IPS-NIHi7 (cell line): Measurements from ENCODE around the gene PAX3.
A peak's percentile ranks its signal among the peaks of the same experiment; 100 is the strongest.
"Not testable (repeated sequence)": the region's sequence is repeated elsewhere in the genome, so short reads cannot be mapped to it uniquely, and the experiment has no call there.

Experiments
- DNase-seq: peaks from one replicate; pipeline ENCODE4 v3.0.0; 2012; ENCODE audit warnings: mixed read lengths; ENCODE audit errors: extremely low spot score

The PAX3 gene

DNA sequence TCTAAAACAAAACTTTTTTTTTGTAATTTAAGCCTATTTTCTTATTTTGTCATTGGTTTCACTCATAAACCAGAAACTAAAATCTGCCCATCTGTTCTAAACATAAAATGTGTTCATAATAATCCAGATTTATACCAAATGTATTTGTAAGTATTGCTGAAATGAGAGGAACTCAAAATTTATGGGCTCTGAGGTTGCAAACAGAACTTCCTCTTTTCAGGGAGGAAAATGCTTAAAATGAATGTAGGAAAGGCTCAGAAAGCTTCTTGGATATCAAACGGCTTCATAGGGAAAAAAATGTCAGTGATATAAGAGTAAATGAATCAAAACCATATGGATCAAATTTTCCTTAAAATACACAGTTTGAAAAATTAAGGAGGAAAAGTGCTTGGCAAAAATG lies 83.9 kb downstream of the PAX3 start:
- no peak for DNase-seq

DNA sequence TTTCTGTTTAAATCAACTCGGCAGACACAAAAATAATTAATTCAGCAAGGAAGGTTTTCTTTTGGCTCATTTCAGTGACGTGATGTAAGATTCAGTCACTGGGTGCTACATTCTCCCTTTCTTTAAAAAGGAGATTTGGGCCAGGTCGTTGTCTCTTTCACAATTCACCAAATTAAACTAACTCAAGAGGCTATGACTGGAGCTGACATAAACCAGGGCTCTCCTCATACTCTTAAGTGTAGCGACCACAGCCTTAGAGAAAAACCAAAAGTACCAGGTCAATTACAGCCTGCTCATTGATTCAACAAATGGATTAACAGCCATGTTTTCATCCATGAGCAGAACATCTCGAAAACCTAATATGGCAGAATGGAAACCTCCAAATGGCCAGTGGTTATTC lies 85.7 kb downstream of the PAX3 start:
- DNase-seq, result no peak

DNA sequence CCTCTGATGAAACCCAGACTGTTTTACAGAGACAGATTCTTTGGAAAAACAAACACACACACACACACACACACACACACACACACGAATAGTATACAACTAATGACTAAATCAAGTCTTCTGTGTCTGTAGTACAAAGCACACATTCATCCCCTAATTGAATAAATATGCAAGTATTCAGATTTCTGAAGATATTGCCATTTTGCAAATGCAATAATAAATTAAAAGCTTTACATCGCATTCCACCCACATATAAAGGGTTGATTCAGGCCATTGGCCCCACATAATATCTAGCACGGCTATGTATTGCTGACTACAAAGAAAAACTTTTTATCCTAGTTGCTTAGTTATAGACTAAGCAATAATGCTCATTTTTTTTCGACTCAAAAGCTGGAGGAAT lies 86.2 kb downstream of the PAX3 start:
- DNase-seq, result no peak

DNA sequence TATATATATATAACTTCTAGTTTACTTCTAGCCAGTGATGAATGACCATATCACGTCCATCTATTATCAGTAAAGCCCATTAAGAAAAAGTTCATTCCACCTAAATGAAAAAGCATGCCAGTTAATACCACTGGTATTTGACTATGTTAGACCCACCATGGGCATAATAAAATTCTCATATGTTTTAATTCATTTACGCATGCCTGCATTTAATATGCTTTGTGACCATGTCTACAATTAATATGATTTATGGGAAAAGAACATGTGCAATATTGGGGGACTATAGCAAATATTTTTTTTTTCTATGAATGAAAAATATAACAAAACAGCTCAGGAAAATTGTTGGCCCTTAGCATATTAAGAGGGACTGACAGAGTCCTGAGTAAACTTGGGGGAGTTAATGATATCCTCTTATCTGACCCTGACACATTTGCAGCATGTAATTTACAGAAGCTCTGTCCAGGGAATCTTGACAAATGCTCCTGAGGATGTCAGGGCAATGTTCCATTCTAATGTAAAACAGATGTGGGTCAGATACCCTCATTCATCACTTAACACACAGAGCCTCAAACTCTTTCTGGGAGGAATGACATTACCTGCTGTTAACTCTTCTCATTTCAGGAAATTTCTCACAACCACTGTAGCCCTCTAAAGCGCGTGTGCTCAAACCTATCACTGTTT lies 90.6 kb downstream of the PAX3 start:
- no peak for DNase-seq

DNA sequence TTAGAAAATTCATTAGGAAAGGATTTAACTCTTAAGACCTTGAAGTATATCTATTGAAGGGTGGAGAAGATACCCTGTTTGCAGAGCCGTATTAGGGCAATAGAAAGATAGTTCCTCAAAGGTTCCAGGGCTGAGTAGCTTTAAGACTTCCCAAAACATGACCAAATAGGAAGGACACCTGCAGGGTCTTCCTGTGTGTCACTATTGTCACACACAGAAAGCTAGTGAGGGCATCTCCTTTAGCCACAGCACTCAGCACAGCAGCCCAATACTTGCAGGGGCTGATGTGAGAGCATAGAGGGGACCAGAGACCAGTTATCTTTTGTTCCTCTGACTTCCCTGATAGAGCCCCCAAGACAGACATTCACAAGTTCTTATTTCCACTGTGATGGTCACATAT lies 93.7 kb downstream of the PAX3 start:
- no peak for DNase-seq

DNA sequence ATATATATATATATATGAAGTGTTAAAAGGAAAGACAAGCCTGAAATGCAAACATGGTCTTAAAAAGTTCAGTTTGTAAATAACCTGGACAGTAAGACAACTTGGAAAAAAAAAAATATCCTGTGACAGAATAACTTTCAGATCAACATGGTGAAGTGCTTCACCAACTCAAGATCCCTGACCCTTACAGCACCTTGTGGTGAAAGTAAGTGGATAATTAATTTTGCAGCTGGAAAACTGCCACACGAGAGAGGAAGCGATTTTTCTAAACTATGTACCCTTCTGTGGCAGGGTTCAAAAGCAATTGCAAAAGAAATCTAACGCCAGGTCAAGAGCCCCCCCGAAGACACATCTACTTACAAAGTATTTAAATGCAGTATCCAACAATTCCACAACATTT lies 95.8 kb downstream of the PAX3 start:
- DNase-seq, result no peak

DNA sequence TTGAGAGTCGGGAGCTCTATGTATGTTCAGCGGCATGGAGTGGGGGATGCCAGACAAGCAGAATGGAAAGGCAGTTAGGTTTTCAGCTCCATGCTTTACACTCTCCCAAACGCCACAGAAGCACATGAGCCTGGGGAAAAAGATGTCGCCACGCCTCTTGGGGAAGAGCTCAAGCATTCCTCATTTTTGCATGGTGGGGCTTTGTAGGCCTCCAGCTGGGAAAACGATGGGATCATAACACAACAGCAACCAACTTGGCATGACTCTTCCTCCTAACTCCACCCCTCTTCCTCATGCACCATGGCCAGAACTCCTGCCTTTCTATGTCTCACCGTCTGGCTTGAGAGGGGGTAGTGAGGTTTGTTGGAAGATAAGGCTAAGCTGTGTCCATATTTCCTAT lies 102.6 kb downstream of the PAX3 start:
- no peak for DNase-seq

DNA sequence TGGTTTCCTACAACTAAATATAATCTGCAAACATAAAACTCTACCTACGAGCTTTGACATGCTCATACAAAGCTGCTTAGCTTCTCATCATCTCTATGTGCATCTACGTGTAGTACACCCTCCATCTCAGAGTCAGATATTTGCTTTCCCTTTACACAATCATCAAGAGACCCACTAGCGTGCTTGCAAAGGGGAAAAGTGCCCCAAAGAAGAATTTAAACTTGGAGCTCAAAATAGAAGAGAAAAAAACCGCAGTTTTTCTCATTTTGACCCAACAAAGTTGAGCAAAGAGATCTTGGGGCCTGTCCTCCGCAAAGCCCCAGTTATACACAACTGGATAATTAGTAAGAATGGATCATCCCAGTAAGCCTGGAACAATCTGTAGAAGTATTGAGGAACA lies 104.1 kb downstream of the PAX3 start:
- DNase-seq, result no peak

DNA sequence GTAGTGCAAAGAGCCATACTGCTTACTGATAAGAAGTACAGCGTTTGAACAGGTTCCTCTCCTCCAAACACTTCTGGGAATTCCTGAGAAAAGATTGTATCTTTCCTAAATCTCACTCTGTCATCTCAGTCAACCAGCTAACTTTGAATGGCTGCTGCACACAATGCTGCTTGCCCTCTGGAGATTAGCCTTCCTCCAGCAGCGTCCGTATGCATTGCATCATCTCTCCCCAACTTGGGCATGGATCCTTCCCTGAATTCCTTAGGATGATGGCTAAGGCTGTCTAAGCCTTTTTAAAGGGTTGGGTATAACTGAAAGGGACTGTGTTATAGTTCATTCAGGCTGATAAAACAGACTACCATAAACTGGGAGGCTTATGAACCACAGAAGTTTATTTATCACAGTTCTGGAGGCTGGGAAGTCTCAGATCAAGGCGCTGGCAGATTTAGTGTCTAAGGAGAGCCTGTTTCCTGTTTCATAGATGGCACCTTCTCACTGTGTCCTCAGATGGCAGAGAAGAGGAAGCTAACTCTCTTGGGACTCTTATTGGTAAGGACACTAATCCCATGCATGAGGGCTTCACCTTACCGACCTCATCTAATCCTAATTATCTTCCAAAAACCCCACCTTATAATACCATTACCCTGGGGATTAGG lies 105.3 kb downstream of the PAX3 start:
- no peak for DNase-seq

DNA sequence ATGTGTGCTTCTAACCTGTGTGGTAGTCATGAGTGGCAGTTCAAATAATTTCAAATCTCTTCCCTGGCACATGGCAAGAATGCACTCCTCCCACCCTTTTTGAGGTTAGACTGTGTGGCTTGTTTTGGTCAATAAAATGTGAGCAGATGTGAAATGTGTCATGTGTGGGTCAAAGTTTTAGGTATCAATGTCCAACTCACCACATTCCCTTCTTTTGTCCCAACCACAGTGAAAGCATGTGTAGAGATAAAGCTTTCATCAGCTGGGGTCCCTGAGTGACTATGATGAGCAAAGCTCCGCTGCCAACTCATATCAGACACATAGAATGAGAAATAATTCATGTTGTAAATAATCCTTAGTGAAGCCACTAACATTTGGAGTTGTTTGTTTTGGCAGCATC lies 118.2 kb downstream of the PAX3 start:
- no peak for DNase-seq

DNA sequence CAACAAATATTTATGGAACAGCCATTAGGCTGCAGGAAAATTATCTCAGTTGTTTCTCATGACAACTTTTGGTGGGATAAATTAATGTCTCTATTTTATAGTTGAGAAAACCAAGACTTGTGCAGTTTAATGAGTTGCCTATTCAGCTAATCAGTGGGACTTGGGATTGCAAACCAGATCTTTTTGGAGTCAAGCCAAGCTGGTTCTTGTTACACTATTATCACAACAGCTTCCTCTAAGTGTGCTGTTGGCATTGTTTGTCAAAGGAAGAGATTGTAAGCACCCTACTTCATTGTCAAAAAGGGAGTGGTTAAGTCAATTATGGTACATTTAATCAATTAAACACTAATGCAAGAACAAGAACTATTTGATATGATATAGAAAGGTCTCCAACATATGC lies 119.2 kb downstream of the PAX3 start:
- no peak for DNase-seq

DNA sequence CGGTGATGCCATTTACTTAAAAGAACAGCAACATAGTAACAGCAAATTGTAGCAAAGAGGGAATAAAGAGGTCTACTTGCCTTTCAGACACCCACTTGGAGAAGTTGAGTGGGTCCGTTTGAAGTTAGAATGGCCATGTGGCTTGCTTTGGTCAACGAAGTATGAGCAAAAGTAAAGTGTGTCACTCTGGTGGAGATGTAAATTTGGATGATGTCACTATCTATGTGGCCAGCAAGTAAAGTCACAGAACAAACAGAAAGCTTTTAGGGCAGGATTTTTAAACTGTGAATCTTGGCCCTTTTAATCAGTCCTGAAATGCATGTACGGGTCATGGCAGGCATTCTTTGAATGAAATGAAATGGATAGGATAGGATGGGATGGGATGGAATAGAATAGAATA lies 120.3 kb downstream of the PAX3 start:
- no peak for DNase-seq

DNA sequence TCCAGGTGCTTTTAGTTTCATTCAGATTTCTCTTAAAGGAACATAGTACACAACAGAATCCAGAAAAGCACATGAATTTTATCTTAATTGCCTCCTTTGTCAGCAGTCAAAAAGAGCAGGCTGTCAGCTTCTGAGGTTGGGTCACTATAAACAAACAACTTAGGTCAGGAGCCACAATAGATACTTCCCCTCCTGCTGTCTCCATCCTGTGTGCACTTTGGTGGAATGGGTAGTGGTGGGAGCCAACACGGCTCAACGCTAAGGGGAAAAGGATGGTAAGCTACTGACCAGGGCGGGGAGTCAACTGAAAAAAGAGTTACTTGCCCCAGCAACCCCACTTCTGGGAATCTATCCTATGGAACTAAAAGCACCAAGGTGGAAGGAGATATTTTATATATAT lies 121.9 kb downstream of the PAX3 start:
- DNase-seq, result peak; percentile 30

DNA sequence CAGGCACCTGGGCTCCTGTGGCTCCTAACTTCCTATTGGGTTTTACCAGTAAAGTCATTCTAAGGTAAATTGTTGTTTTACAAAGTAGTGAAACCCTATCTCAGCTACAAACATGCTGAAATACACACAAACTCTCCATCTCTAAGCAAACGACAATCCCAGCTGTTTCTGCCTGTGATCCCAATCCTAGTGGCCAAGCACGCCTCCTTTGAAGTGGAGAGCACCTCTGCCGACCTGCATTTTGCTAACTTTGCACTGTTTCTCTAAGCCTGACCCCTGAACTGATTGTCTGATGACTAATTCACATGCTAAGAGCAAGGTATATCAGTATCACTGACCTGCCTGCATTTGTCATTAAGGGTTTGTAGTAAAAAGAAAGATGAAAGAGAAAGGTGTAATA lies 124.3 kb downstream of the PAX3 start:
- DNase-seq, result peak; percentile 42

DNA sequence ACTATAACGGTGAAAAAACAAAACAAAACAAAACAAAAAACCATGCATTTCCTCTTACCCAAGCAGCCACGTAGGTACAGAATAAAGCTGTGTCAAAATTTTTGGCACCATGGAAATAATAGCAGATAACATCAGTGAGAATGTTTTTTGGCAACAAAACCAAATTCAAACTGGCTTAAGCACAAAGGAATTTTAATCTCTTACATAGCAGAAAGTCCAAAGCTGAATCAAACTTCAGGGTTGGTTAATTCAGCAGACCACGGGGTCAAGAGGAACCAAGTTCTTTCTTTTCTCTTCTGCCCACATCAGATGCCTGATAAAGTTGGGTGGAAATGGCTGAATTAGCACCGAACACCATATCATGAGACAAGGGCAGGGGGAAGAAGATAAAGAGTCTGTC lies 129.5 kb downstream of the PAX3 start:
- no peak for DNase-seq

DNA sequence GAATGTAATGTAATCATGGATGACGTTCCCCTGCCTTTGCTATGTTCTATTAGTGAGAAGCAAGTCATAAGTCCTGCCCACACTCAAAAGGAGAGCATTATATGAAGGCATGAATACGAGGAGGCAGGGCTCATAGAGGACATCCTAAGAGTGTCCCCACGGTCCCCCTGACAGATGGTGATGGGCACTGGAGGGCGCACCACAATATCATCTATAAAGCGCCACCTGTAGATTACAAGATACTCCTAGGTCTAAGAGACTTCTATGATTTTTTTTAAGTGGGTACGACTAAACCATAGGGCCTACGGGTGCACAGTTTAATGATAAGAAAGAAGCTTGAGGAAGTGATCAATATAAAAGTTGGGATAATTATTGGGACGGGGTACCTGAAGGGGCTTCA lies 131.0 kb downstream of the PAX3 start:
- no peak for DNase-seq

DNA sequence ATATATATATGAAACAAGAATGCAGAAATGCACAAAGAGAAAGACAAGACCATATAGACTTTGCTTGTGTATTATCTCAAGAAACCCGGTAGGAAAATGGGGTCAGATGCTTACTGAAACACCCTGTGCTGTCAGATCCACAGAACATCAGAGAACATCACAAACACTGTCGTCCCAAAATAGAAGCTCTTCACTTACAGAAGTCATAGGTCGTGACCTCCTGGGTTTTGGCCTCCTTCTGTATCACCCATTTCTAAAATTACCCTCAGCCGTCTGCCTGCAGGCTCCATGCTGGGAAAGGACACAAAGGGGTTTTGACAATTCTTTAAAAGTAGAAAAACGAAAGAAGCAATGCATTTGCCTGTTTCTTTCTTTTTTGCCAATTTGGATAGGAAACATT lies 137.9 kb downstream of the PAX3 start:
- no peak for DNase-seq

DNA sequence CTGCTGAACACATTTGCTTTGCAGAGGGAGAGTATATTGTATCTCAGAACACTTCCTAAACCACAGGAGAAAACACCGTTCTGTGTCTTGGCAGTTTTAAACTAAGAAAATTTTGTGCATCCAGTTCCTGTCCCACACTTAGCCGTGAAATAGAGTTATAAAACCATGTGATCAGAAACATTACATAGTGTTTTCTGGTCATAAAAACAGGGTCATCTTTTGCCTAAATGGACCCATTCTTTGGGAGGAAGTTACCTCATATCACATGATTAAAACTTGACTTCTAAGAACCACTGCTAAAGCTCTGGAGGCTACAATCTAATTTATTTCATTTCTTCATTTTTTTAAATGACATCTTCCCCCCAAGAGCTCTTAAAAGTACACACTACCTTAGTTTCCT lies 138.7 kb downstream of the PAX3 start:
- no peak for DNase-seq

DNA sequence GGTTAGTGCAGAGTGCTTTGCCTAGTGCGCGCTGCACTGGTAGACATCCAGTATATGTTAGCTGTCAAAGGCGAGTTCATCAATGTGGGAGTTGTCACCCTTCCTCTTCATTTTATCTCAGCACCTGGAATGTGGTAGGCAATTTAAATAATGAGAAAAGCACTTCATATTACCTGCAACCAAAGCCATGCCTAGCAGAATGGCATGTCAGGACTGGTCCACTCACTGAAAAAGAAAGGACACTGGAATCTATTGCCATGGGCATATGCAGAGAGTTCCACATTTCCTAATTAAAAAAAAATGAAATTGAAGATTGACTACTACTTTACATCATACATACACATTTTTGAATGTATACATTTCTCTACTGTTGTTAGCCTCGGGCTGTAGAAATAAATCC lies 139.6 kb downstream of the PAX3 start:
- DNase-seq, result no peak

DNA sequence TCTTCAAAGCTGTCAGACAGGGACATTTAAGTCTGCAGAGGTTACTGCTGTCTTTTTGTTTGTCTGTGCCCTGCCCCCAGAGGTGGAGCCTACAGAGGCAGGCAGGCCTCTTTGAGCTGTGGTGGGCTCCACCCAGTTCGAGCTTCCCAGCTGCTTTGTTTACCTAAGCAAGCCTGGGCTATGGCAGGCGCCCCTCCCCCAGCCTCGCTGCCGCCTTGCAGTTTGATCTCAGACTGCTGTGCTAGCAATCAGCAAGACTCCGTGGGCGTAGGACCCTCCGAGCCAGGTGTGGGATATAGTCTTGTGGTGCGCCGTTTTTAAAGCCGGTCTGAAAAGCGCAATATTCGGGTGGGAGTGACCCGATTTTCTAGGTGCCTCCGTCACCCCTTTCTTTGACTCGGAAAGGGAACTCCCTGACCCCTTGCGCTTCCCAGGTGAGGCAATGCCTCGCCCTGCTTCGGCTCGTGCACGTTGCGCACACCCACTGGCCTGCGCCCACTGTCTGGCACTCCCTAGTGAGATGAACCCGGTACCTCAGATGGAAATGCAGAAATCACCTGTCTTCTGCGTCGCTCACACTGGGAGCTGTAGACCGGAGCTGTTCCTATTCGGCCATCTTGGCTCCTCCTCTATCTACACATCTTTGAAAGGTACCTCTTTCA lies 143.7 kb downstream of the PAX3 start:
- DNase-seq, result not testable (repeated sequence)
